ENCODE results near the gene GCNA. TPM values are rescaled to one million over a fixed set of nuclear protein-coding genes. Genes with fewer than 3 reads are reported as not detected.
"Not testable (repeated sequence)": the region's sequence is repeated elsewhere in the genome, so short reads cannot be mapped to it uniquely, and the experiment has no call there.

Gene GCNA
- total RNA-seq, 6 experiments from 2014 or later, result 0.48 to 1.7 (median 0.82) TPM

GRCh38 chrX:71604141-71604540, 25.9 kb downstream of the GCNA start:
- Mint-ChIP-seq H3K4me1 (ENCODE audit: low read depth) (peaks cover 7% of the 10 kb centered on the region), H3K27ac (peak overlapping the region; percentile 72), H3K4me3 (no peak overlapping the region), H3K9me3 (peaks cover 12% of the 10 kb centered on the region), H3K36me3 (ENCODE audit: low read depth) (peaks cover 48% of the 10 kb centered on the region), H3K27me3 (ENCODE audit: insufficient read depth) (no peaks in the 10 kb centered on the region; the same call in 1 of the 2 replicates)
- DNase-seq, result no peak
- no peak for TF ChIP-seq CTCF (IDR thresholded peaks at IDR 0.05)

GRCh38 chrX:71604796-71605568, 26.7 kb downstream of the GCNA start:
- H3K36me3 Mint-ChIP-seq (ENCODE audit: low read depth), result peaks cover 50% of the 10 kb centered on the region
- H3K4me3 Mint-ChIP-seq, result no peak overlapping the region
- no peak overlapping the region; the same call in 1 of the 2 replicates for H3K27ac Mint-ChIP-seq
- peaks cover 7% of the 10 kb centered on the region for H3K4me1 Mint-ChIP-seq (ENCODE audit: low read depth)
- no peak for TF ChIP-seq CTCF (IDR thresholded peaks at IDR 0.05)
- H3K9me3 Mint-ChIP-seq, result peaks cover 12% of the 10 kb centered on the region
- no peaks in the 10 kb centered on the region; the same call in 1 of the 2 replicates for H3K27me3 Mint-ChIP-seq (ENCODE audit: insufficient read depth)
- DNase-seq, result no peak

GRCh38 chrX:71606536-71607216, 28.4 kb downstream of the GCNA start:
- H3K4me3 Mint-ChIP-seq, result no peak overlapping the region
- TF ChIP-seq CTCF (IDR thresholded peaks at IDR 0.05), result no peak
- H3K9me3 Mint-ChIP-seq, result peaks cover 12% of the 10 kb centered on the region
- peaks cover 7% of the 10 kb centered on the region for H3K4me1 Mint-ChIP-seq (ENCODE audit: low read depth)
- no peak overlapping the region for H3K27ac Mint-ChIP-seq
- H3K36me3 Mint-ChIP-seq (ENCODE audit: low read depth), result peaks cover 45% of the 10 kb centered on the region
- no peak for DNase-seq
- H3K27me3 Mint-ChIP-seq (ENCODE audit: insufficient read depth), result no peaks in the 10 kb centered on the region; the same call in 1 of the 2 replicates

DNA sequence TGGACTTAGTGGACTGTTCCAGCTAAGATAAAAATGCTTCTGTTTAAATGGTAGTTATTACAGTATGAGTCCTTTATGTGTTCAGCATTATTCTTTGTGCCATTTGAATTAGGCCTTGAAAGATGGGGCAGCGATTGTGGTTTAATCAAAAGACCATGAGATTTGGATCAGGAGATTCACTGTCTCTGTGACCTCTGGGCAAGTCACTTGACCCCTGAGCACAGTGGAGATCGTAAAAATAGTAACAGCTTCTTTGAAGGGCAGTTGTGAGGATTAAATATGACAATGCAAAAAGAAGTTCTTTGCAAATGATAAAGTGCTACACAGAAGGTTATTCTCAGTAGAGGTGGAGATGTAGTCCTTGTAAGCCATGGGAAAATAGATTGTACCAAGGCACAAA, 29.3 kb downstream of the GCNA start:
- no peaks in the 10 kb centered on the region; the same call in 1 of the 2 replicates for H3K27me3 Mint-ChIP-seq (ENCODE audit: insufficient read depth)
- peaks cover 40% of the 10 kb centered on the region for H3K36me3 Mint-ChIP-seq (ENCODE audit: low read depth)
- peaks cover 12% of the 10 kb centered on the region for H3K9me3 Mint-ChIP-seq
- TF ChIP-seq CTCF (IDR thresholded peaks at IDR 0.05), result no peak
- H3K4me3 Mint-ChIP-seq, result no peak overlapping the region
- peaks cover 7% of the 10 kb centered on the region for H3K4me1 Mint-ChIP-seq (ENCODE audit: low read depth)
- no peak for DNase-seq
- H3K27ac Mint-ChIP-seq, result no peak overlapping the region

DNA sequence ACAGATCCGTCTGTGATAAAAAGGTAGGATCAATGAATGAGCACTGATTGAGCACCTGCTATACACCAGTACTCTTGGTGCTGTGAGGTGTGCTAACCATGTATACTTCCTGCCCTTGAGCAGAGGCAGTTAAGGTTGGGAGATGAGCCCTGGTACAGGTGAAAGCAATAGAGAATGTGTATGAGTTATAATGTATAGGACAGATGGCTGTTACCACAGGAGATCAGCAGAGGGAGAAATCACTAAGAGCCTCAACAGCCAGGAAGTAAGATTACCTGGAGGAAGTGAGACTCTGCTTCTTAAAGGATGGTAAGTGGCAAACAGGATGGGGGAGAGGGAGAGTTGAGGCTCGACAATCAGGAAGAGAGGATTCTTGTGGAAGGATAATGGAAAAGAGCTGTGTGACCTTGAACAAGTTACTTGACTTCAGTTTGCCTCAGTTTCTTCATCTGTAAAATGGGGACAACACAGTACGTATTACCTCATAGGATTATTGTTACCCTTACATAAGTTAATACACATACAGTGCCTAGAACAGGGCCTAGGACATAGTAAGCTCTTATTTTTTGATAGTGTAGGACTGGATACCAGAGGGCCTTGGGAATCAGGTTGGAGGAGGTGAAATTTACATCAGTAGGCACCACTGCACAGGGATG, 31.0 kb downstream of the GCNA start:
- TF ChIP-seq CTCF (IDR thresholded peaks at IDR 0.05), result no peak
- Mint-ChIP-seq H3K27me3 (ENCODE audit: insufficient read depth) (no peaks in the 10 kb centered on the region; the same call in 1 of the 2 replicates), H3K9me3 (no peaks in the 10 kb centered on the region), H3K4me1 (ENCODE audit: low read depth) (peaks cover 7% of the 10 kb centered on the region), H3K27ac (no peak overlapping the region), H3K4me3 (no peak overlapping the region), H3K36me3 (ENCODE audit: low read depth) (peaks cover 24% of the 10 kb centered on the region)
- DNase-seq, result no peak

DNA sequence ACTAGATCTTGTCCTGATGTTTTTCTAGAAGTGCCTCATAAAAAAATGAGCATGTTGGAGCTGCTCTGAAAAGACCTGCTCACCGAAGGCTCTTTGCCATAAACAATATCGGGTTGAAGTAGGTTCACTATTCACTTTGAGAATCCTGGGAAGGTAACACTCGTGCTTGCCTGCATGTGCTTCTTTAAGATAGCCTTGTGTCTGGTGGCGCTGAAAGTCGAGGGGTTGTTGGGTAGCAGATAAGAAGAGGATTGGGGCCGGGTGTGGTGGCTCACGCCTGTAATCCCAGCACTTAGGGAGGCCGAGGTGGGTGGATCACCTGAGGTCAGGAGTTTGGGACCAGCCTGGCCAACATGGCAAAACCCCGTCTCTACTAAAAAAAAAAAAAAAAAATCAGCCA, 33.5 kb downstream of the GCNA start:
- not testable (repeated sequence) for H3K4me1 Mint-ChIP-seq (ENCODE audit: low read depth); DNase-seq; H3K27ac Mint-ChIP-seq; H3K27me3 Mint-ChIP-seq (ENCODE audit: insufficient read depth); H3K4me3 Mint-ChIP-seq; H3K9me3 Mint-ChIP-seq
- peaks cover 14% of the 10 kb centered on the region for H3K36me3 Mint-ChIP-seq (ENCODE audit: low read depth)

All from HFFc6 (cell line).